Retinal pigment epithelial cell (primary cell): ENCODE data around the gene PTPRJ.

Experiments used
- DNase-seq: peaks from one replicate; pipeline ENCODE4 v3.0.0-alpha.2; 2010; ENCODE audit warnings: low read depth
- H3K4me3 ChIP-seq: 2 replicates; pipeline ENCODE4 v1.5.1; 2011; ENCODE audit warnings: mild to moderate bottlenecking, low read length, control low read depth, moderate library complexity
- TF ChIP-seq, protein P1 (sequence below): conservative IDR thresholded peaks from 2 replicates; pipeline ENCODE4 v1.5.1; 2011; ENCODE audit warnings: low read depth, low read length, control low read depth, inconsistent platforms

PTPRJ gene

DNA sequence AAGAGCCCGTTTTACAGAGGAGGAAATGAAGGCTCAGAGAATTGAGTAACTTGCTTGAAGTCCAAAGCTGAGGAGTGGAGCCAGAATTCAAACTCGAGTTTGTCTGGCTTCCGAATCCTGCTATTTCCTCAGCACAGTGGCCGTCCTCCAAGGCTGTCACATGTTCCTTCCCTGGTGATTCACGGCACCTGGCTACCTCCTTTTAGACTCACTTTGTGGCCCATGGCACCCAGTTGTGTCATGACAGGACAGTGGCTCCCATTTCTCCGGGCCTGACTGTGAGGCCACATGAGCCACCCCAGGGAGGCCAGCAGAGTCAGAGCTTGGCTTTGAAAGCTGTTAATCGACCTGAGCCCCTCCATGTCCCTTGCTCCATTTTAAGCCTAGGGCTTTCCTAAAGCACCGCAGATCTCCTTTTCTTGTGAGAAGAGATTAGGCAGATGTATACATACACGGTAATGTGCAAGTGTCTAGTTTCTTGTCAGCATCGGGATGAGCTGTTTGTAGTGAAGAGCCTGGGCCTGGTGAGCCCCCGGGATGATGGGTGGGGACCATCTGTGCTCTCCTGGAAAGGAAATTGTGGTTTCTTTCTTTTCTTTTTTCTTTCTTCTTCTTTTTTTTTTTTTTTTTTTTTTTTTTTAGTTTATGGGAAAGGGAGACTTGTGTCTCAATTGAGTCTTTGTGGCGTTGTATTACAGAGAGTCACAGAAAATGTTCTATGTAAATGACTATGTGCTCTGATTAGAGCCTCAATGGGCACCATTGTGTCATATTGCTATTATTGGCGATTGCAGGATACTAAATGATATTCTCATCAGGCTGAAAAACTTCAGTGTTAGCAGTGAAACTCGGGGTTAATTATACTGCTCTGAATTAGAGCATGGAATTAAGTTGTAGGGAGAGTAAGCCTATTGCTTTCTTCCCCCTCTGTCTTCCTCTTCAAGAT, 54.8 kb downstream of the PTPRJ start:
- H3K4me3 ChIP-seq: no peak overlapping the region
- DNase-seq: no peak

DNA sequence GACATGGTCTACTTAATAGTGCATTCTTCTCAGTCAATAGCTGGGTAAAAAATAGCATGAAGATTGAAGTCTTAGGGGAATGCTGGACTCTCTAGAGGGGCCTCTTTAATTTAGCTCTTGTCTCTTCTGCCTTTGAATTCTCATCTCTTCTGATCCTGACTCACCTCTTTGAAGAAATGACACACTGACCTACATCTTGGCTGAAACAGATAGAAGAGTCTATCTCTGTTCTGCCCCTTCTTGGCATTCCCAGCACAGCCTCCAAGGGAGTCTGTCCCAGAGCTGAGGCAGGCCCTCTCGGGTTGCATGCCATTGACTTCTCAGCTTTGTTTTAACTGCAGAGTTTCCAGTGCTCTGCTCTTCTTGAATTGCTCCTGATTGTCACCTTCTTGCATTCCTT, 55.7 kb downstream of the PTPRJ start:
- no peak for DNase-seq
- no peak overlapping the region for H3K4me3 ChIP-seq
- TF ChIP-seq, protein P1, sequence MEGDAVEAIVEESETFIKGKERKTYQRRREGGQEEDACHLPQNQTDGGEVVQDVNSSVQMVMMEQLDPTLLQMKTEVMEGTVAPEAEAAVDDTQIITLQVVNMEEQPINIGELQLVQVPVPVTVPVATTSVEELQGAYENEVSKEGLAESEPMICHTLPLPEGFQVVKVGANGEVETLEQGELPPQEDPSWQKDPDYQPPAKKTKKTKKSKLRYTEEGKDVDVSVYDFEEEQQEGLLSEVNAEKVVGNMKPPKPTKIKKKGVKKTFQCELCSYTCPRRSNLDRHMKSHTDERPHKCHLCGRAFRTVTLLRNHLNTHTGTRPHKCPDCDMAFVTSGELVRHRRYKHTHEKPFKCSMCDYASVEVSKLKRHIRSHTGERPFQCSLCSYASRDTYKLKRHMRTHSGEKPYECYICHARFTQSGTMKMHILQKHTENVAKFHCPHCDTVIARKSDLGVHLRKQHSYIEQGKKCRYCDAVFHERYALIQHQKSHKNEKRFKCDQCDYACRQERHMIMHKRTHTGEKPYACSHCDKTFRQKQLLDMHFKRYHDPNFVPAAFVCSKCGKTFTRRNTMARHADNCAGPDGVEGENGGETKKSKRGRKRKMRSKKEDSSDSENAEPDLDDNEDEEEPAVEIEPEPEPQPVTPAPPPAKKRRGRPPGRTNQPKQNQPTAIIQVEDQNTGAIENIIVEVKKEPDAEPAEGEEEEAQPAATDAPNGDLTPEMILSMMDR: no peak

More for the DNA sequence above, 54.8 kb downstream of the PTPRJ start:
- TF ChIP-seq, protein P1: no peak

DNA sequence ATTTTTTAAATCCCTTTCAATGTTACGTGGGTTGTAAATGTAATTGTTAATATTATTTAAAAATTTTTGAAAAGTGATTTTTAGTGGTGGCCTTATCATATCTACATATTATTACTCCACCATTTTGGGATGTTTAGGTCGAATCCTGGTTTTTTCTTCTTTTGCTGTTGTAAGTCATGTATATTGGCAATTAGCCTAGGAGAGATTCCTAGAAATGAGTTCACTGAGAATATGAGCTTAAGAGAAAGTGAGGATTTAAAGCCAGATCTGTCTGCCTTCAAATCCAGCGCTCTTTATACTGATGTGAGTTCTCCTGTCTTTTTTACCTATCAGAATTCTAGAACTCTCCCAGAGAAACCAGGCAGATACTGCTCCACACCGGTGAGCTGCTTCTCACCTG, 56.1 kb downstream of the PTPRJ start:
- no peak for DNase-seq
- TF ChIP-seq, protein P1: no peak

DNA sequence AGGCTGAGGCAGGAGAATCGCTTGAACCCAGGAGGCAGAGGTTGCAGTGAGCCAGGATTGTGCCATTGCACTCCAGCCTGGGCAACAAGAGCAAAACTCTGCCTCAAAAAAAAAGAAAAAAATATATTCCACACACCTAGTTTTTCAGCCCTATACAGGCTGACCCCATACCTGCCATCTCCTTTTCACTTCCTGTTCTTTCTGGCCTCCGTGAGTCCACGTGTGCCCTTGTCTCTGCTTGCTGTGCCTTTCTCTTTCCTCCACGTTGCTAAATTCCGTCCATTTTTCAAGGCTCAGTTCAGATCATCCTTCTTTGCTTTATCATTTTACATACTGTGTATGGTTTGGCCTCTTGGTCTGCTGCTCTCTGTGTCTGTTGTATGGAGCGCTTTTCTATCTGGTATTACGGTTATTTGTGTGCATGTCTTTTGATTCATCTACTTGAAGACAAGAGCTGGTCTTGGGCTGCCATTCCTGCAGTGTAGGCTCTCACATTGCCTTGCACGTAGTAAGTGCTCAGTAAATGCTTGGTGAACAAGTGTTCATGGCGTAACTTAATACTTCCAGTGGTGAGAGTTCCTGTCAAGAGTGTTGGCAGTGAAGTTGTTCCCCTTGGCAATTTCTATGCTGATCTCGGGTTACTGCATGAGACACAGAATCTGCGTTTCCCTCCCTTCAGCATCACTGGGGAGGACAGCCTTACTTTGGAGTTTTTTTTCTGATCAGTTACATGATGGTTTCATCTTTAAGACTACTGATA, 57.5 kb downstream of the PTPRJ start:
- H3K4me3 ChIP-seq: no peak overlapping the region
- TF ChIP-seq, protein P1: no peak
- DNase-seq: no peak

More for the DNA sequence above, 56.1 kb downstream of the PTPRJ start:
- no peak overlapping the region for H3K4me3 ChIP-seq

DNA sequence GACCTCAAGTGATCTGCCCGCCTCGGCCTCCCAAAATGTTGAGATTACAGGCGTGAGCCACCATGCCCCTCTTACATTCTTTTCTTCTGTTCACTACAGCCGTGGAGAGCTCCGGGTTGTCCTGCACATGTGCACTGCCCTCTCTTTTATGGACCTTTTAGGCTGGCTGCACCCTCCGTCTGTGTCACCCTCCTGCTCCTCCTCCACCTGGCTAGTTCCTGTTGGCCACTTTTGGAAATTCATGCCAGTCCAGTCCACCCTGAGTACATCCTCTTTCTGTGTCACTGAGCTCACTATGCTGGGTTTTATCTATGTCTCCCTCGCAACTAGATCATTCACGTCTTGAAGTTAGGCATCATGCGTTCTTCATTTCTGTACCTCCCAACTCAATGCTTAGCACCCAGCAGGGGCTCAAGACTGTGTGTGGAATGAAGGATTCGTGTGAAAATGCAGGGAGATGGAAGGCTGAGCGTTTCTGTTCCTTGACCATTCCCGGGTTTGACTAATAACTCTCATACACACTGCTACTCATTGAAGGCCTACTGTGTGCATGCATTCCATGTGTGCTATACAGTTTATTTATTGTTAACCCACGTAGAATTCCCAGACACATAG, 60.6 kb downstream of the PTPRJ start:
- H3K4me3 ChIP-seq: no peak overlapping the region
- no peak for DNase-seq
- TF ChIP-seq, protein P1: no peak

DNA sequence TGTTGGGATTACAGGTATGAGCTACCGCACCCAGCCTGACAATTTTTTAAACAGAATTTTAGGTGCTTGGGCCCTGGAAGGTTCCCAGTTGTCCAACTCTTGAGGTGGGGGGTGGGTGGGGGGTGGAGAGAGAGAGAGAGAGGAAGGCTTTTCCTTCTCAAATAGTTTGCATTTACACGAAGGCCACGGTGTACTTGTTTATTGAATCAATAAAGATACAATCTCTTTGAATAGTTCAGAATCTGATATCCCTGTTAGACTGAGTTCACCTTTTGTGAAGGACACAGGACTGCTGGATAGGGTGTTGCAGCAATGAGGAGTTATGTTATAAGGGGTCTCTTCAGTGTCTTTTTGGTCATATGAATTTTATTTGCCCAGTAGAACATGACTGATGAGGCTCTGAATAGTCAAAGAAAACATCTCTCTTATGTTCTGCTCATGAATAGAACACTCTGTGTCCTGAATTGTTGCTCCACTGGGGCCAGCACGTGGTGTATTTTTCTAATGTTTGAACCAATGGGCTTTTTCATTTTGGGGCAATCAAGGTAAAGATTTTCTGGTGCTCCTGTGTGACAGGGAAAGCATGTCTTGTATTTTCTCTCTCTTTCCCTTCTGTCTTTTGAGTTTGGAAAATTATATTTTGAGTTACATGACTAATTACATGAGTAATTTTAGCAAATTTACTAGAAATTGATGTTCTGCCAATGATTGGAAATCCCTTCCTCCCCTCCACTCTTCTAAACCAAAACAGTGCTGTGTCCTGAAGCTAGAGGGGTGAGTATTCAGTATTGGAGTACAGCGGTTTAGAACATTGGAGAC, 61.7 kb downstream of the PTPRJ start:
- TF ChIP-seq, protein P1: no peak
- DNase-seq: no peak
- H3K4me3 ChIP-seq: no peak overlapping the region
